Spinal cord (tissue), 10 donors: ENCODE measurements around the gene ELP5. TPM values are rescaled to one million over a fixed set of nuclear protein-coding genes. Genes with fewer than 3 reads are reported as not detected.

ENCODE experiments used
- DNase-seq, 6 donors: peaks; one replicate each; pipeline versions ENCODE4 v3.0.0 to v3.0.0-alpha.2; 2013 to 2015; ENCODE audit warnings: low spot score in 6 of 6, low read depth in 4 of 6
- H3K27ac ChIP-seq: one replicate; pipeline ENCODE4 v1.5.1; 2013; ENCODE audit warnings: low read depth, low read length, control low read depth
- H3K27me3 ChIP-seq: one replicate; pipeline ENCODE4 v1.6.1; 2013; ENCODE audit warnings: low read length; ENCODE audit not compliant: control insufficient read depth, insufficient read depth
- H3K36me3 ChIP-seq: one replicate; pipeline ENCODE4 v1.6.1; 2013; ENCODE audit warnings: low read length; ENCODE audit not compliant: control insufficient read depth, insufficient read depth
- H3K4me1 ChIP-seq: one replicate; pipeline ENCODE4 v1.6.1; 2013; ENCODE audit warnings: low read length; ENCODE audit not compliant: control insufficient read depth, insufficient read depth
- H3K4me3 ChIP-seq: one replicate; pipeline ENCODE4 v1.5.1; 2013; ENCODE audit warnings: low read depth, low read length, control low read depth
- H3K9me3 ChIP-seq: one replicate; pipeline ENCODE4 v1.6.1; 2013; ENCODE audit warnings: low read length; ENCODE audit not compliant: control insufficient read depth, insufficient read depth
- WGBS: methylation state at CpG from one replicate; pipeline ENCODE4 v1.1.5; 2013; ENCODE audit warnings: missing lambda C conversion rate; ENCODE audit not compliant: insufficient coverage; 5-methylcytosine and 5-hydroxymethylcytosine counted together
- polyA plus RNA-seq, 2 donors: library from polyadenylated mRNA; unstranded; fragments of 120-200 nt; gene quantifications; one replicate each; pipeline ENCODE4 v1.2.1, GENCODE V29; 2013; ENCODE audit not compliant: insufficient read length in 2 of 2
- total RNA-seq, 2 donors: library from RNA; depleted of rRNA in 1 of 2; stranded (reverse); fragments of 120-200 nt in 1 of 2; fragments of >200 nt in 1 of 2; gene quantifications; one replicate each; pipeline versions ENCODE4 v1.2.3 to v1.2.4, GENCODE V29; 2013 to 2014
- donor health status: healthy.

ELP5 gene
- total and polyA plus RNA-seq, 4 donors = 24.9 to 52.2 (median 48.7) TPM

DNA sequence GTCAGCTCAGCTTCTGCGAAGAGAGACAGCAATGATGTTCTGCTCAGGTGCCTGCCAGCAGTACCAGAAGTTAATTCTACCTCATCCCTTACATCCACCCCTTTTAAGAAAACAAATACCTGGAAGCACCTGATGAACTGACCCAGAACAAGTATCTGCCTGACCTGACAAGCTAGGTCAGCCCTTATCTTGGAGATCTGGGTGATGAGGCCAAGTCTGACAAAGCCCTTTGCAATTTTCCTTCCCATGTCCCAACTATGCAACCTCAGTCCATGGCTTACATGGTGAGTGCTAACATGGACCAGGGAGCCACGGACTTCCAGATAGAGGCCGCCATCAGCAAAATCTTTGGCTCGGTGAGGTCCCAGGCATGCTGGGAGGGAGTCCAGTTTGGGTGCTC, 28.6 kb upstream of the ELP5 start:
- Histone ChIP-seq H3K27me3 (no peaks in the 10 kb centered on the region), H3K36me3 (peaks cover 80% of the 10 kb centered on the region), H3K4me1 (peaks cover 40% of the 10 kb centered on the region), H3K9me3 (no peaks in the 10 kb centered on the region), H3K27ac (no peak overlapping the region), H3K4me3 (no peak overlapping the region)
- DNase-seq = no peak
- WGBS = 75% methylated on average over 4 of the region's 4 CpGs

DNA sequence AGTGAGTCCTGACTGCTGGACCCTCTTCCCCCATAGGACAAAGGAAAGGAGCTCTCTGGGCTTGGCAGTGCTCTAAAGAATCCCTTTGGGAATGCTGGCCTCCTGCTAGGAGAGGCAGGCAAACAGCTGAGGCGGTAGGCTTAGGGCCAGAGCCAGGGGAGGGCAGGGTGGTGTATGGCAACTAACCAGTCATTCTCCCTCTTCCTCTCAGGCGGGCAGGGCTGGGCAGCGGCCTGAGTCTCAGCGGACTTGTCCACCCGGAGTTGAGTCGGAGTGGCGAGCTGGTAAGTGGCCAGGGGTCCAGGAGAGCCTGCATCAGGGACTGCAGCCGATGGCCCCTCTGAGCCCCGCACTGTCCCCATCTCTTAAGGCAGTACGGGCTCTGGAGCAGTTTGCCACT, 27.9 kb upstream of the ELP5 start:
- H3K4me1 ChIP-seq = peaks cover 33% of the 10 kb centered on the region
- H3K9me3 ChIP-seq = no peaks in the 10 kb centered on the region
- no peak for DNase-seq
- peaks cover 87% of the 10 kb centered on the region for H3K36me3 ChIP-seq
- H3K27ac ChIP-seq = no peak overlapping the region
- H3K4me3 ChIP-seq = no peak overlapping the region
- no CpG with 5 or more reads among the region's 10 CpGs for WGBS
- H3K27me3 ChIP-seq = no peaks in the 10 kb centered on the region

DNA sequence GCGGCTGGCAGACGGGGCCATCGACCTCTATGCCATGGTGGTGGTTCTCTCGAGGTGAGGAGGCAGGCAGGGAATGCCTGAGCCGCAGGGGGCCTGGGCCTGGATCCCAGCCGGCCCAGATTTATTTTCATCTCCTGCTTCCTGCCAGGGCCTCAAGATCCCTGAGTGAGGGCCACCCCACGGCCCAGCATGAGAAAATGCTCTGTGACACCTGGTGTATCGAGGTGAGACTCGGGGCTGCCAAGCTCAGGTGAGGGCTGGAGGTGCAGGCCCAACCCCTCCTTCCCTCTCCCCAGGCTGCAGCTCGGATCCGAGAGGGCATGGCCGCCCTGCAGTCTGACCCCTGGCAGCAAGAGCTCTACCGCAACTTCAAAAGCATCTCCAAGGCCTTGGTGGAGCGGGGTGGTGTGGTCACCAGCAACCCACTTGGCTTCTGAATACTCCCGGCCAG, 27.3 kb upstream of the ELP5 start:
- Histone ChIP-seq H3K9me3 (no peaks in the 10 kb centered on the region), H3K36me3 (peaks cover 93% of the 10 kb centered on the region), H3K27ac (no peak overlapping the region), H3K4me3 (no peak overlapping the region), H3K4me1 (peaks cover 27% of the 10 kb centered on the region), H3K27me3 (no peaks in the 10 kb centered on the region)
- no peak for DNase-seq
- 72% methylated on average over 12 of the region's 15 CpGs for WGBS

DNA sequence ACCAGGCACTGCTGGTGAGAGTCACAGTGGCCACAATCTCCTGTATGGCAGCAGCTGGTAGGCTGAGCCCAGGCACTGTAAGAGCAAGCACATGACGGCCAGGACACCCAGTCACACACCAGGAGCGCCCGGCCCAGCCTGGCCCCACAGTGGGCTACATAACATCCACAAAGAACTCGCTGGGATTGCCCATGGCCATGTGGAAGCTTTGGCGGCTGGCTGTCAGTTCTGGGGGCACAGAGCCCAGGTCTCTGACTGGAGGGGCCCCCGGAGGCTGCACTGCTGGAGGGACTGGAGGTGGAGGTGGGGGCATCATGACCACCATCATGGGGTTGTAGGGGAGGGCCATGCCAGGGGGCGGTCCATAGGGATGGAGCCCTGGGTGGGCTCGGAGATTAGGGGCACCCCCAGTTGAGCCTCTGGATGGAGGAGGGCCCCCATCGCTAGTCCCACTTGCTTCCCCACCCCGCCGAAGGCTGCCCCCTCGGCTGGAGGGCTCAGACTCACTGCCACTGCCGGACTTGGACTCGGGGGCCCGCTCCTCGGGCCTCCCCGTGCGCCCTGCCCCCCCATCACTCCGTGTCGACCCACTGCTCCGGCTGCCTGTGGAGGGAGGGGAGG, 26.2 kb upstream of the ELP5 start:
- no peak for DNase-seq
- 85% methylated on average over 8 of the region's 21 CpGs for WGBS
- Histone ChIP-seq H3K9me3 (no peaks in the 10 kb centered on the region), H3K27ac (no peak overlapping the region), H3K27me3 (no peaks in the 10 kb centered on the region), H3K36me3 (peaks cover 100% of the 10 kb centered on the region), H3K4me3 (no peak overlapping the region), H3K4me1 (peaks cover 18% of the 10 kb centered on the region)

DNA sequence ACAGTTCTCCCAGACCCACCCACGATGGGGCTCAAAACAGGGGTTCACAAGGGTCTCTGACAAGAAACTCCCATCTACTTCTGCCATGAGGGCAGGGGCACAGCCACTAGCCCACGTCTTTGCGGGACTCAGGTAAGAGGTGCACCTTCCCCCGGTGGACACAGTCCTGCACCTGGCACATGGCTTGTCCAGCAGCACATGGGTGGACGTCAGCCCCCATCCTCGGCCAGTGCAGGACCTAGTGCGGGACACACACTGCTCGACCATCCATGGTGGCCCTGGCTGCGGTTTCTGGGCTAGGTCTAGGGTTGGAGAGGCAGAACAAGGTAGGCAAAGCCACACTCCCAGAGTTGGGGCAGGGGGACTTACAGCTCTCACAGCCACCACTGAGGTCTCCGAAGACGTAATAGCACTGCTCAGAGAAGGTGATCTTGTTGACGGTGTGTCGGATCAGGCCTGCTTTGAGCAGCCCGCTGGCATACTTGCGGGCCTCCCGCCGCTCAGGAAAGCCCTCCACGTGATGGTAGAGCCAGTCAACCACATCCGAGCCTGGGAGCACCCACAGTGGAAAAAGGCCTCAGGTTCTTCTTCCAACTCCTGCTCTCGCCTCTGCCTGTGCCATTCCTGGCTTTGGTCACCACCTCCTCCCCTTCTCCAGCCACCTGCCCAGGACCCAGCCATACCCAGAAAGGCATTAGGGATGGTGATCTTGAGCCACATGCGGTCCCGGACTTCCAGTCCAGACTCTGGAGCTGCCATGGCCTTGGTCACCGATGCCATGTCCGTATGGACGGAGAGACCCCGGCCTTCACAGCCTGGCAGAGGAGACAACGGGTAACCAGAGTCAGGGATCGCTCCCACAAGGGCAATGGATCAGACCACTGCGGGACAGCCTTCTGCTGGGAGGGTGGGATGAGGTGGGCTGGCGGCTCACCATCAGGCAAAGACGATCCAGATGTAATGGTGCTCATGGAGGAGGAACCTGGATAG, 25.0 kb upstream of the ELP5 start:
- no peak overlapping the region for H3K4me3 ChIP-seq
- WGBS = 94% methylated on average over 30 of the region's 31 CpGs
- H3K27me3 ChIP-seq = no peaks in the 10 kb centered on the region
- peaks cover 94% of the 10 kb centered on the region for H3K36me3 ChIP-seq
- peaks cover 14% of the 10 kb centered on the region for H3K4me1 ChIP-seq
- H3K27ac ChIP-seq = no peak overlapping the region
- H3K9me3 ChIP-seq = no peaks in the 10 kb centered on the region
- no peak for DNase-seq

DNA sequence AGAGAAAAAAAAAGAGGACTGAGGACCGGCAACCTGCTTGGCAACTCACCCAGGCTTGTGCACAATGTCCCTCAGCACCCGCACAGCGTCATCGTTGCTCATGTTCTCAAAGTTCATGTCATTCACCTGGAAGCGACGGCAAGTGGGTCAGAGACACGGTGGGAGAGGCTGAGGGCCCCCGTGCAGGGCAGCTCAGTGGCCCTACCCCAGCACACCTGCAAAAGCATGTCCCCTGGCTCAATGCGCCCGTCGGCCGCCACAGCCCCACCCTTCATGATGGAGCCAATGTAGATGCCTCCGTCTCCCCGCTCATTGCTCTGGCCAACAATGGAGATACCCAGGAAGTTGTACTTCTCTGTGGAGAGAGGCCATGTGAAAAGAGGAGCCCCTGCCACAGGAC, 23.1 kb upstream of the ELP5 start:
- no peak overlapping the region for H3K4me3 ChIP-seq
- H3K27me3 ChIP-seq = no peaks in the 10 kb centered on the region
- no peaks in the 10 kb centered on the region for H3K9me3 ChIP-seq
- no peak overlapping the region for H3K27ac ChIP-seq
- H3K36me3 ChIP-seq = peaks cover 78% of the 10 kb centered on the region
- WGBS = 90% methylated on average over 9 of the region's 14 CpGs
- H3K4me1 ChIP-seq = peaks cover 24% of the 10 kb centered on the region
- no peak for DNase-seq

DNA sequence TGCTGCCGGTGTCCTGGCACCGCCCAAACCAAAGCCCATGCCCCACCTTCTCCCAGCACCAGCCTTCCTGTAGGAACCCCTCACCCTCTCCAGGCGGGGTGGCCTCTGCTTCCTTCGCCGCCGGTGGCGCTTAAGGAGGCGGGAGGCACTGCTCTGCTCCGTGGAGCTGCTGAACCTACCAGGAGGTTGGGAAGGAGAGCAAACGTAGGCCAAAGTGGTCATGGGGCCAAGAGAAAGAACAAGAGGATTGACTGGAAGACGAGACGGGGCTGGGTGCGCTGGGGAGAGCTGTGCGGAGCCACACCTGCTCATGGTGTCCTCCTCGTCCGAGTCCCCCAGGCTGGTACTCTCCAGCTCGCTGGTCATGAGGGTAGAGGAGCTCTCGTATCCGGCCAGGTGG, 22.5 kb upstream of the ELP5 start:
- no peak for DNase-seq
- 92% methylated on average over 12 of the region's 19 CpGs for WGBS
- Histone ChIP-seq H3K36me3 (peaks cover 72% of the 10 kb centered on the region), H3K27ac (no peak overlapping the region), H3K4me1 (peaks cover 24% of the 10 kb centered on the region), H3K27me3 (no peaks in the 10 kb centered on the region), H3K4me3 (no peak overlapping the region), H3K9me3 (no peaks in the 10 kb centered on the region)

DNA sequence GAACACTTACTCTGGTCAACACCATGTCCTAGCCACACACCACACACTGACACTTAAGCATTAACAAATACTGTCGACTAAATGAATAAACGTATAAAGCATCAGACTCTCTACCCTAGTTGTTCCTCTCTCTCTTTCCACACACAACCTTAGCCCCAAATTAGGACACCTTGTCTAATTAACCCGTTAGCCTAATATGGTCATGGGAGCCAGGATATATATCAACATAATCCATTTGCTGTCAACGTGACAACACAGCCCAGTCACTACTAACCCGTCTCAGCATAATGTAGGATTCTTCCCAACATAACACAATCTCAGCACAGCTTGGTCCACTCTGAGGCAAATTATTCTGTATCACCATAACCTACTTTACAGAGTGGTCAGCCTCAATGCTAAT, 19.9 kb upstream of the ELP5 start:
- H3K4me3 ChIP-seq = no peak overlapping the region
- no peak overlapping the region for H3K27ac ChIP-seq
- no peaks in the 10 kb centered on the region for H3K9me3 ChIP-seq
- H3K4me1 ChIP-seq = peaks cover 41% of the 10 kb centered on the region
- H3K27me3 ChIP-seq = no peaks in the 10 kb centered on the region
- WGBS = 80% methylated on average over 5 of the region's 5 CpGs
- peaks cover 70% of the 10 kb centered on the region for H3K36me3 ChIP-seq
- no peak for DNase-seq

DNA sequence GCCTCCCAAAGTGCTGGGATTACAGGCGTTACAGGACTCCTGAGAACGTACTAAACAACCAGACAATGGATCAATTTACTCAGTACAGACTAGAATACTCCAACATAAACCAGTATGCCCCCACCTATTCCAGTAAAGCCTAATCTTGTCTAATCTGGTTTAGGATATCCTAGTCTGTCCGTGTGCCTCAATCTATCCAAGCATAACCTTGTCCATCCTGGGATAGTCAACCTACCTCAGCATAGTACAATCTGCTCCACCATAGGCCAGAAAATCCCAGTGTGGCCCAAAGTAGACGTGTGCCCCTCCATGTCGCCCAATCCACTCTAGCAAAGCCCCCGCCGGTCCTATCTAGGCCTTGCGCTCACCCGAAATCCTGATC, 18.3 kb upstream of the ELP5 start:
- H3K36me3 ChIP-seq = peaks cover 54% of the 10 kb centered on the region
- H3K4me1 ChIP-seq = peaks cover 45% of the 10 kb centered on the region
- no peaks in the 10 kb centered on the region for H3K27me3 ChIP-seq

More for the DNA sequence above, 18.3 kb upstream of the ELP5 start:
- WGBS = 0% methylated on average over 9 of the region's 9 CpGs
- peak overlapping the region; percentile 93 for H3K27ac ChIP-seq
- peak in 1 of 6 donors; percentile 2 for DNase-seq
- H3K9me3 ChIP-seq = no peaks in the 10 kb centered on the region
- H3K4me3 ChIP-seq = peak overlapping the region; percentile 86
